Activated CD4-positive, CD25-positive, alpha-beta regulatory T cell treated with anti-CD3 and anti-CD28 coated beads, Interleukin-2, amount 50 U/mL, for 16 hours (primary cell): ENCODE data around the gene LEUTX.
"Not testable (repeated sequence)": the region's sequence is repeated elsewhere in the genome, so short reads cannot be mapped to it uniquely, and the experiment has no call there.

Experiments used
- DNase-seq: peaks from one replicate; pipeline ENCODE4 v3.0.0-alpha.2; 2020; ENCODE audit warnings: low read depth, low spot score

Gene LEUTX, protein sequence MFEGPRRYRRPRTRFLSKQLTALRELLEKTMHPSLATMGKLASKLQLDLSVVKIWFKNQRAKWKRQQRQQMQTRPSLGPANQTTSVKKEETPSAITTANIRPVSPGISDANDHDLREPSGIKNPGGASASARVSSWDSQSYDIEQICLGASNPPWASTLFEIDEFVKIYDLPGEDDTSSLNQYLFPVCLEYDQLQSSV

DNA sequence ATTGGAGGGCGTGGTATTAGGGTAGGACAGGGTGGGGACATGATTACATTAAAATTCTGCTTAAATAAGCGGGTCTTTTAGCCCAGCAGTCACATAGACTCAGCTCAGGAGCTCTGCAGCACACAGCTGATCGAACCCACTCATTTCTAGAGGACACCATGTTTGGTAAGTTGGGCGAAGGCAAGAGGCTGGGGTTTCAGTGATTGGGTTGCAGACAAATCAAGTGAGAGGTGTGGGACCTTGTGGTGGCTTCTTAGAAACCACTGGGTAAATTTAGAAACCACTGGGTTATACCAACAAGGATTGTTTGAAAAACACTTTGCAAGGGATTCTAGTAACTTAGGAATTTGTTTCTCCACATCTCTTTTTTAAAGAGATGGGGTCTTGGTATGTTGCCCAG is at the start of gene LEUTX:
Gene LEUTX, plus strand, starts transcription at position 92 of the 400 bp plus-strand sequence. Its CDS starts 67 bp downstream, at position 159.
- no peak for DNase-seq

DNA sequence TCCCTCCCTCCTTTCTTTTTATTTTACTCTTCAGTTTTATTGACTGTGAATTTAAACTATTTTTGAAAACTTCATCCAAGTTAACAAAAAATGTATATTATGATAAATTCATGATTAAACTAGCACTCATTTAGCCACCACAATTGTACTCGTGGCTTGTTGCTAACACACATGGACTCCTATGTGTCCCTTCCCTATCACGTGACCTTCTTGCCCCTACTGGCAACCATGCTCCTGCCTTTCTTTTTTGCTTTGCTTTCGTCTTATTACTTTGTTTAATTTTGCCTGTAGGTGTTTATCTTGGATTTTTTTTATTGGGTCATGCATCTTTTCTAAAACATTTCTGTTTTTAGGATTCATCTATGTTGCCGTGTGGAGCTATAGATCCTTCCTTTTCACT is 49.1 kb upstream of the LEUTX start:
- DNase-seq: no peak

DNA sequence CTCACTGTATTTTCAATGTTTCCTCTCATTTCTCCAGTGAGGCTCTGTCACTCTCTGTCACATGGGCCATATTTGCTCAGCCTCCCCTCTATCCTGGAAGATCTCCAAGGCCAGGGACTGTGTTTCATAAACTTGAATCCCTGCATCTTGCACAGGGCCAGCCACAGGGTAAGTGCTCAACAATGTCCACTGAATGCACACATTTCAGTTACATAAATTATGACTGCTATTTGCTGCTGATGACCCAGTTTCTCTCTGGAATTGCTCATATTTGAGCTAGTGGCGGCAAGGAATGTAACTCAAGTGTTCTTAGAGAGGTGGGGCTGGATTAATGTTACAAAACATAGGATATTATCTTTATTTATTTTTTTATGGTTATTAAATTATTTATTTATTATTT is 47.0 kb upstream of the LEUTX start:
- no peak for DNase-seq

DNA sequence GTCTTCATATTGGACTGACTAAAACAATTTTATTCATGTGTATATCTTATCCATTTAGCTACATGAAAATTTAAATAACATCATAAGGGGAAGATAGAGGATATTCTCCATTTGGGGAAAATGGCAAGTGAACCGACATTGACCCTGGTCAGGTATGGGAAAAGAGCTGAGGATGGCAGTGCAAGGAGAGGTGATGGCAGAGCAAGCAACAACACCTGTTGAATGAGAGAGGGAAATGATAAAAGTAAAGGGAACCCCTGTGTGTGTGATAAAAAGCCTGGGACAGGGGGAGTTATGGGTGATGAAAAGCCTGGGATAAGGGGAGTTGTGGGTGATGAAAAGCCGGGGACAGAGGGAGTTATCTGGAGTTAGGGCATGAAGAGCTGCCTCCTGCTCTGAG is 44.8 kb upstream of the LEUTX start:
- DNase-seq: no peak

DNA sequence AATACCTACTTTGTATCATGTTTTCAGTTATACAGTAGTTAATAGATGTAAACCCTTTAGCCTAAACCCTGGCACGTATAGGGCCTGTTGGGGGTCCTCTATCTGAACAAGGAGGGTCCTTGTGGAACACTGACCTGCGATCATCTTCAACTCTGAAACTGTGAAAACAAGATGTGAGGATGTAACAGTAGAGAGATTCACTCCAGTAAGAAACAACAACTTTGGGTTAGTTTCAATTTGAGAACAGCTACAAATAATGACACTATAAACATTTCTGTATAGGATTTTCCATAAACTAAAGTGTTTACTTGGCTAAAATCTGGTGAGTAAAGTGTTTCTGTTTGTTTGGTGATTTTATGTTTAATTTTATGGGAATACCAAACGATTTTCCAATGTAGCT is 43.0 kb upstream of the LEUTX start:
- no peak for DNase-seq

DNA sequence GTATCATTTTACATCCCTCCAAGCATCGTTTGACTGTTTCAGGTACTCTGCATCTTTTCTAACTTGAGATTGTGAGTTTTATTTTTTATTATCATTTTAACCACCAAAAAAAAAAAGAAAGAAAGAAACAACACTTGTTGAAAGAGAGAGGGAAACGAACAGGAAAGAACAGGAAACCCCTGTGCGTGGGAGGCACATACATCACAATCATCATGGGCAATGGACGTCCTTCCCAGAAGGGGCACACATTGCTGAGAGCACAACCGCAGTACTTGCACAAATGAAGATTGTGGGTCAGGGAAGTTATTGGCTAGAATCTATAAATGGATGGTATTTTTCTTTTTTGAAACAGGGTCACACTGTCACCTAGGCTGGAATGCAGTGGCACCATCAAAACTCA is 42.6 kb upstream of the LEUTX start:
- no peak for DNase-seq

DNA sequence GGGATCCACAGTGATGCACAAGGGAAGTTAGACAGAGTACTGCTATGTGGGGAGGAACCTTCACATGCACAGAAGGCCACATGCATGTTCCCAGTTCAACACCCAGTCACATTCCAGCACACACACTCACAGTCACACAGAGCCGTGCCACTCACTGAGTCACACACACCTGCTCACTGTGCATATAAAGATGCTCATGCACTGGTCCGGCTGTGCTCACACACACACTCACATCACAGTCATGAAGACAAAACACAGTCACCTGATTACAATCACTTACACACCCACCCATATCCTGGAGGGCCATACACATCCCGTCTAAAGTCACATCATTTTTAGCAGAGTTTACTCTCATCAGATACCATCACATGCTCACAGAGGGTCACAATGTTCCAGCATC is 41.3 kb upstream of the LEUTX start:
- DNase-seq: no peak

DNA sequence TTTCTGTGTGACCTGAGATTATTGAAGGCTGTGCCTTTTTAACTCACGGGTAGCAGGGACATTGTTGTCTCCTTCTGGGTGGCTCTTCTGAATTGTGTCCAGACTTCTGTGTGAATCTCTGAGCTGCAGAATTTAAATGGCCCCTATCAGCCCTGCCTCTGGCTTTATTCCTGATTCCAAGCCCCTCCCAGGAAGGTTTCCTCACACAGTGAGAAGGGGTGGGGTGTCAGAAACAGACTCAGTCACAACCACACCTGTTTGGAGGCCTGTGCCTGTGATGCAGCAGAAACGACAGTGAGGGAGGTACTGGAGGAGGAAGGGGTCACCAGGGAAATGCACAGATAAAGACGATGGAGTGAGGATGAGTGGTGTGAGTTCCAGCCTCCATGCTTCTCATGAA is 40.8 kb upstream of the LEUTX start, which contains the start of gene CLC:
Gene CLC, minus strand, starts transcription at position 139 of the 400 bp plus-strand sequence. Its CDS starts 77 bp downstream, at position 62.
- DNase-seq: no peak

DNA sequence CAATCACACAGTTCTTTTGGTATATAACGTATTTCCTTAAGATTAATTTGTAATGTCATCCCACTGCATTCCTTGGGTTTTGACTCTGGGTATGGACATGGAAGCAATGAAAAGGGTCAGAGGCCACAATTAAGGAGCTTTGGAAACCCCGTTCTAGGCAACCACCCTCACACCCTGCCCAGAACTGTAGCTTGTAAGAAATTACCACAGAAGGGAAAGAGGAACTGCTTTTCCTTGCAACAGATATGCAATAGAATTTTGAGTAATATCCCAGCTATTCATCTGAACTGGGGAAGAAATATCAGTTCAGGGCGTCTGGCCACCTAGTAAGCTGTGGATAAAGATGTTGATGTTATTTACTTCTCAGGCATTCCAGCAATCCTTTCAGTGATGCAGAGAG is 39.8 kb upstream of the LEUTX start:
- no peak for DNase-seq

DNA sequence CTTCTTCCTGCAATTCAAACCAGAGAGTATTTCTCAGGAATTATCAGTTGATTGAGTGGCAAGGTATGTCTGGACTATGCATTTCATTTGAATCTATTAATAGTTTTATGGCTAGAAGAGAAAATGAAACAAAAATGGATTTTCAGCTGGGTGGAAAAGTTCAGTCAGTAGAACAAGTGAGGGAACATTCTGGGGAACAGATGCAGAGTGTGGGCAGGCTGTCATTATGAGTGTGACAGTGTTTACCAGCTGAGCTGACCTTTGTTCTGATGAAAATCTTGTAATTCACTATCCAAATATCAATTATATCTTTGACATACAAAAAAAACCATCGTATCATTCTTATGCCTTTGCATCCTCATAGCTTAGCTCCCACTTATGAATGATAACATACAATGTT is 38.3 kb upstream of the LEUTX start:
- no peak for DNase-seq

DNA sequence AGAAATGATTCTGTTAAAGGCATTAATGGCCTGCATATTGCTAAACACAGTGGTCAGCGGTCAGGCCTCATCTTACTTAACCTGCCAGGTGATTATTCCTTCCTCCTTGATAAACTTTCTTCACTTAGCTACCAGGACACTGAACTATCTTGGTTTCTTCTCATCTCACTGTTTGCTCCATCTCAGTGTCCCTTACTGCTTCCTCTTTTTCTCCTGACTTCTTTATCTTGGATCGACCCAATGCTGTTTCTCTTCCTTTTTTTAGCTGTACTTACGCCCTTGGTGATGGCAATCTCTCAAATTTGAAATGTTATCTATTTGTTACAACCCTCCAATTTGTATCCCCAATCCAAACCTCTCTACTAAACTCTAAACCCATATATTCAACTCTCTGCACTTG is 33.0 kb upstream of the LEUTX start:
- DNase-seq: no peak

DNA sequence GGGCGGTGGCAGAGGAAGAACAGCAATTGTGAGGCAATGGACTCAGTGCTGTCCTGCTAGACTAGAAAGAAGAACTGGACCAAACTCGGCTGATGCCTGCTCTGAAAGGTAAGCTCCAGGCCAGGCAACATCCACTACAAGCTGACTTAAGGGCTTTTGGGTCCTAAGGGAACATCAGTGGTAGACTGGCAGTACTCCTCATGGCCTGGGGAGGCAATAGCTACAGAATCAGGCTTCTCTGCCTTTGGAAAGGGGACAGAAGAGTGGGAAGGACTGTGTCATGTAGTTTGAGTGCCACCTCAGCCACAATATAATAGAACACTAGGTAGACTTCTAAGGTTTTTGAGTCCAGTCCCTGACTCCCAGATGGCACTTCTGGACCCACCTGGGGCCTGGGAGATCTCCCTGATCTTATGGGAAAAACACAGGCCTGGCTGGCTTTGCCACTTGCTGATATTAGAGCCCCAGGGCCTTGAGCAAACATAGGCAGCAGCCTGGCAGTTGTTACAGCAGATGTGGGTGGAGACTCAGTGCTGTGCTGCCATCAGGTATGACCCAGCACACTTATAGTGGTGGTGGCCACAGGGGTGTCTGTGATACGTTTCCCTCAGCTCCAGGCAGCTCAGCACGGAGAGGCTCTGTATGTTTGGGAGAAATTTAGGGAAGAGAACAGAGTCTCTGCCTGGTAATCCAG is 31.7 kb upstream of the LEUTX start:
- no peak for DNase-seq

DNA sequence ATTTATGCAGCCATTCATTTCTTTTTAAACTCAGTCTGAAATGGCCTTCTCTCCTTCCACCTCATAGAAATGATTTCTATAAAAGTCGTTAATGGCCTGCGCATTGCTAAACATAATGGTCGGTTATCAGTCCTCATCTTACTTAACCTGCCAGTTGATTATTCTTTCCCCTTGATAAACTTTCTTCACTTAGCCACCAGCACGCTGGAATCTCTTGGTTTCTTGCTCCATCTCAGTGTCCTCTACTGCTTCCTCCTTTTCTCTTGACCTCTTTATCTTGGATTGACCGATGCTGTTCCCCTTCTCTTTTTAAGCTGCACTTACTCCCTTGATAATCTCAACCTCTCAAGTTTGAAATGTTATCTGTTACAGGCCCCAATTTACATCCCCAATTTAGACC is 28.7 kb upstream of the LEUTX start:
- DNase-seq: no peak

DNA sequence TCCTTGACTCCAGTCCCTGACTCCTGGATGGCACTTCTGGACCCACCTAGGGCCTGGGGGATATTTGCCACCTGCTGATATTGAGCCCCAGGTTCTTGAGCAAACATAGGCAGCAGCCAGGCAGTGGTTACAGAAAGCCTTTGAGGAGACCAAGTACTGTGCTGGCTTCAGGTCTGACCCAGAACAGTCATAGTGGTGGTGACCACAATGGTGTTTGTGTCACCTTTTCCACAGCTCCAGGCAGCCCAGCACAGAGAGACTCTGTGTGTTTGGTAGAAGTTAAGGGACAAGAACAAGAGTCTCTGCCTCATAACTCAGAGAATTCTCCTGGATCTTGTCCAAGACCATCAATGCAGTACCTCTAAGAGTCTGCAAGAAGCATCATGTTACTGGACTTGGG is 26.3 kb upstream of the LEUTX start:
- DNase-seq: no peak

DNA sequence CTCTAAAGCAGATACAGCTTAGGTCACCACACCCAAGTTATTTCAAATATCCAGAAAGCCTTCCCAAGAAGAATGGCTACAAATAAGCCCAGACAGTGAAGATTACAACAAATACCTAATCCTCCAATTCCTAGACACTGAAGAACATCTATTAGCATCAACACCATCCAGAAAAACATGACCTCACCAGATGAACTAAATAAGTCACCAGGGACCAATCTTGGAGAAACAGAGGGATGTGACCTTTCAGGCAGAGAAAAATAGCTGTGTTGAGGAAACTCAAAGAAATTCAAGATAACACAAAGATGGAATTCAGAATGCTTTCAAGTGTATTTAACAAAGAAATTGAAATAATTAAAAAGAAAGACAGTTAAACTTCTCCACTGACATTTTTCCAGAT is 25.9 kb upstream of the LEUTX start:
- DNase-seq: no peak

DNA sequence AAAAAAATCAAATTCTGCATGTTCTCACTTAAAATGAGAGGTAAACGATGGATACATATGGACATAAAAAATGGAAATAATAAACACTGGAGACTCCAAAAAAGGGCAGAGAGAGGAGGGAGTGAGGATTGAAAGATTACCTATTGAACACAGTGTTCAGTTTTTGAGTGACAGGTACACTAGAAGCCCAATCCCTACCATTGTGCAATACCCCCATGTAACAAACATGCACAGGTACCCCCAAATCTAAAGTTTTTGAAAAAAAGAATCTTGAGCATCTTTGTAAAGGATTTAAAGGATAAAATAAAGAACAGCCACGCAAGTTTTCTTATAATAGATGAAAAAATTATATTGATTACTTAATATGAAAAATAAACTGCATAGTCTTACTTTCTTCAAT is 24.1 kb upstream of the LEUTX start:
- DNase-seq: no peak

DNA sequence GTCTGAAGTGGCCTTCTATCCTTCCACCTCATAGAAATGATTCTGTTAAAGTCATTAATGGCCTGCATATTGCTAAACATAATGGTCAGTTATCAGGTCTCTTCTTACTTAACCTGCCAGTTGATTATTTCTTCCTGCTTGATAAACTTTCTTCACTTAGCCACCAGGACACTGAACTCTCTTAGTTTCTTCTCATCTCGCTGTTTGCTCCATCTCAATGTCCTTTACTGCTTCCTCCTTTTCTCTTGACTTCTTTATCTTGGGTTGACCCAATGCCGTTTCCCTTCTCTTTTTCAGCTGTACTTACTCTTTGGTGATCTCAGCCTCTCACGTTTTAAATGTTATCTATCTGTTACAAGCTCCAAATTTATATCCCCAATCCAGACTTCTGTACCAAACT is 23.7 kb upstream of the LEUTX start:
- no peak for DNase-seq

DNA sequence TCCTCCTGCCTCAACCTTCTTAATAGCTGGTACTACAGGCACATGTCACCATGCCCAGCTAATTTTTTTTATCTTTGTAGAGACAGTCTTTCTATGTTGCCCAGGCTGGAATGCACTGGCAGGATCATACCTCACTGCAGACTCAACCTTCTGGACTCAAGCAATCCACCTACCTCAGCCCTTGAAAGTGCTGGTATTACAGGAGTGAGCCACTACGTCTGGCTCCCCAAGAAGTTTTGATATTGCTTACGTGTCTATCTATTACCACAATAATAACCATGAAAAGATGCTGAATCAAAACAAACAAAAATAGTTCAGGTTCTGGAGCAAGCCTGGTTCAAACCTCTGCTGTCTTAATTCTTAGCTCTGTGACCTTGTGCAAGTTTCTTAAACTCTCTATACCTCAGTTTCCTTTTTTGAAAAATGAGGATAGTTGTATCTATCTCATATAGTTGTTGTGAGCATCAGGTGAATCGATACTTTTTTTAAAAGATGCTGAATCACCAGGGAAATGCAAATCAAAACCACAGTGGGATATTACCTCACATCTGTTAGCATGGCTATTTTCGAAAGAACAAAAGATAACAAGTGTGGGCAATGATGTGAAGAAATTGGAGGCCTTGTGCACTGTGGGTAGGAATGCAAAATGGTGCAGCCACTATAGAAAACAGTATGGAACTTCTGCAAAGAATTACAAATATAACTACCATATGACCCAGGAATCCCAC is 19.0 kb upstream of the LEUTX start:
- no peak for DNase-seq

DNA sequence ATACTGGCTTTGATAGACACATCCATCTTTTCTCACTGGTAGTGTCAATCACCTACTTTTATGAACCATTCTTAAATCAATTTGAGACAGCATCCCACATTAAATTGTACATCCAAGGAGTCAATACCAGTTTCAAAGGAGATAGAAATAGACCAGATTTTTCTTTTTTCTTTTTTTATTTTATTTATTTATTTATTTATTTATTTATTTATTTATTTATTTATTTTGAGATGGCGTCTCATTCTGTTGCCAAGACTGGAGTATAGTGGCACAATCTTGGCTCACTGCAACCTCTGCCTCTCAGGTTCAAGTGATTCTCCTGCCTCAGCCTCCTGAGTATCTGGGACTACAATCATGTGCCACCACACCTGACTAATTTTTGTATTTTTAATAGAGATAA is 16.8 kb upstream of the LEUTX start:
- DNase-seq: not testable (repeated sequence)

DNA sequence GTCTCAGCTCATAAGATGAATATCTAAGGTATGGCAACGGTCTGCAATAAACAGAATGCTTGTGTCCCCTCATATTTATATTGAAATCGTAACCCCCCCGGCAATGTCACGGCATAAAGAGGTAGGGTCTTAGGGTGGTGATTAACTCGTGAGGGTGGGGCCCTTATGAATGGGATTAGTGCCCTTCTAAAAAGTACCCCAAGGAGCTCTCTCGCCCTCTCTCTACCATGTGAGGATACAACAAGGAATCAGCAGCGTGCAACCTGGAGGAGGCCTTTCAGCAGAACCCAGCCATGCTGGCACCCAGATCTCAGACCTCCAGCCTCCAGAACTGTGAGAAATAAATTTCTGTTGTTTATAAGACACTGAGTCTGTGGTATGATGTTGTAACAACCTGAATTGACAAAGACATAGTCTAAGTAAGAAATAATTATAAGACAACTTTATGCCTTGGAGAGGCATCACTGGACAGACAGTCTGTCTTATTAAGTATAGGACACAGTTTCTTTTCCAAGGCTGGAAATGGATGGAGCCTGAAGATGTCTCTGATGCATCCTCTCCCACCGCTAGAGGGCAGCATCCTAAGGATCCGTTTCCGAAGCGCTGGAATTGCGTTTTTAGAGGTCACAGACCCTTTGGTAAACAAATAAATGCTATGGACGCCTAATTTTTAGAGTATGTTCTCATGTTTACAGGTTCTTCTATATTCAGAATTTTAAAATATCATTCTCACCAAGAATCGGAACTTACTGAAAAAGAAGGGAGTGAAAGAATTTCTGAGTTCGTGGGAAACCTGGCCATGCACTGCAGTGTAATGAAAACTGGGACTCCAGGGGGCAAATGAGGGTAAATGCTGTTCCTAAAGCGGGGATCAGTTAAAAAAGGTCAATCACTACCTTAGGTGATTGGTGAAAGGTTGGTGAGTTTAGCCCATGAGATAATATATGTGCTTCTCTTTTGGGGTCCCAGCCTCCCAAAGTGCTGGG is 13.3 kb upstream of the LEUTX start:
- no peak for DNase-seq

DNA sequence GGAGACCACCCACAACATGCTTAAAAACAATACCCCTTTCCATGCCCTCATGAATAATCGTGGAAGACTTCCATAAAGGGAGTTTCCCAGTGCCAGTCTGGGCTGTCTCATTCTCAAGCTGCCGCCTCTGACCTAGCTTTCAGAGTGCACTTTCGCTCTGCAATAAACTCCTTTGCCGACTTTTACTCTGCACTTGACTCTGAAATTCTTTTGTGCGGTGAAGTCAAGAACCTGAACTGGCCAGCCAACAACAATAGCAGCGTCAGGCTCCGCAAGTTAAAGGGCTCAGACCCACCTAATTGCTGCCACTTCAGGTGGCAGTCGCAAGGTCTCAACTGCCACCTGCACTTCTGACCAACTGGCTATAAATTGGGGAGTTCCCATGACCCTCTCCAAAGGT is 10.3 kb upstream of the LEUTX start:
- DNase-seq: no peak

DNA sequence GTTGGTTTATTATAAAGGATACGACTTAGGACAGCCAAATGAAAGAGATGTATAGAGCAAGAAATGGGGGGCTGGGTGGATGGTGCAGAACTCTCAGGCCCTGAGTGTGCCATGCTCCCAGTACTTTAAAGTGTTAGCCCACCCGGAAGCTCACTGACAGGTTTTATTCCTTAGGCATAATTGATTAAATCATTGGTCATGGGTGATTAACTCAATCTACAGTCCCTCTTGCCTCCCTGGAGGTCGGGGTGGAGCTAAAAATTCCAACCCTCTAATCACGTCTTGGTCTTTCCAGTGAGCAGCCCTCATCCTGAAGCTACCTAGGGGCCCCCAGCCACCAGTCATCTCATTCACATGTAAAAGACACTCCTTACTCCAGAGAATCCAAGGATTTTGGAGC is 9.9 kb upstream of the LEUTX start:
- no peak for DNase-seq
